ENCODE data around the gene PVR. TPM values are rescaled to one million over a fixed set of nuclear protein-coding genes. Genes with fewer than 3 reads are reported as not detected.

PVR gene
- total and polyA plus RNA-seq, 9 of the 15 experiments (the other 6 are each of a cell fraction or from before 2014, with no cell fraction given) = 0.89 to 14.5 (median 9.8) TPM

- no peak for TF ChIP-seq CEBPZ (IDR thresholded peaks at IDR 0.05; ENCODE audit: borderline replicate concordance, low read depth, low read length)
- TF ChIP-seq REST (IDR thresholded peaks at IDR 0.05; ENCODE audit: borderline replicate concordance) = peak; percentile 77; the same call in 1 of the 2 replicates
- TF ChIP-seq REST (CRISPR knock-in tag; IDR thresholded peaks at IDR 0.05; ENCODE audit: low read depth) = no peak
- peak; percentile 28; the same call in 1 of the 2 replicates for TF ChIP-seq STAG1 (CRISPR knock-in tag; IDR thresholded peaks at IDR 0.05; ENCODE audit: borderline replicate concordance)
- TF ChIP-seq SMARCE1 (IDR thresholded peaks at IDR 0.05) = no peak
- no peak for TF ChIP-seq ZNF778 (CRISPR knock-in tag; IDR thresholded peaks at IDR 0.05)
- TF ChIP-seq ZNF398 (CRISPR knock-in tag; IDR thresholded peaks at IDR 0.05) = no peak
- TF ChIP-seq ZNF263 (CRISPR knock-in tag; IDR thresholded peaks at IDR 0.05; ENCODE audit: borderline replicate concordance) = no peak
- peak; percentile 48; the same call in 1 of the 2 replicates for TF ChIP-seq CTBP1 (IDR thresholded peaks at IDR 0.05; ENCODE audit: borderline replicate concordance)
- TF ChIP-seq XRCC5 (IDR thresholded peaks at IDR 0.05; ENCODE audit: low read depth, low read length) = 0 out of 2 replicates have a peak, but pooled peaks have one; percentile 39
- 0 out of 2 replicates have a peak, but pooled peaks have one; percentile 33 for TF ChIP-seq MAX (CRISPR knock-in tag; IDR thresholded peaks at IDR 0.05)
- peak; percentile 74 for TF ChIP-seq SMC3 (conservative IDR thresholded peaks at IDR 0.05; ENCODE audit: insufficient read depth, low read depth, low read length)
Measured at GRCh38 chr19:44653977-44654774, 10.5 kb downstream of the PVR start (continued).
